A673 (cell line): ENCODE results near the gene THADA. TPM values are rescaled to one million over a fixed set of nuclear protein-coding genes. Genes with fewer than 3 reads are reported as not detected.

Experiments
- BruUV-seq: library from RNA; stranded (reverse); fragments of 400-500 nt; replicated peaks from 2 replicates; lab custom pipeline; 2021; lab: Mats Ljungman, UMichigan
- CTCF ChIA-PET: fragments of 300-600 bp; sonication (Branson Sonifier 250); formaldehyde crosslinking; loops from one replicate; lab custom pipeline; 2022; ENCODE audit warnings: antibody characterized with exemption; lab: Charles Lee
- POLR2A ChIA-PET: fragments of 300-600 bp; sonication (Branson Sonifier 250); formaldehyde crosslinking; loops from one replicate; lab custom pipeline; 2022; ENCODE audit warnings: antibody characterized with exemption; ENCODE audit not compliant: low non-redundant PET; lab: Charles Lee
- DNase-seq: peaks from one replicate; pipeline ENCODE4 v3.0.0-alpha.2; 2015; ENCODE audit warnings: low spot score
- H3K27ac ChIP-seq: fragments of 200-600 bp; sonication (generic); 2 replicates; pipeline ENCODE4 v1.5.1; 2016; ENCODE audit warnings: mixed run types, low read depth, mild to moderate bottlenecking, mixed read lengths, antibody characterized with exemption, low read length; ENCODE audit not compliant: poor library complexity, severe bottlenecking
- H3K27me3 ChIP-seq: fragments of 200-600 bp; sonication (generic); replicated peaks from 2 replicates; pipeline ENCODE4 v1.6.1; 2017; ENCODE audit warnings: mixed run types, low read depth, mild to moderate bottlenecking, mixed read lengths, antibody characterized with exemption, low read length; ENCODE audit not compliant: insufficient read depth, poor library complexity
- H3K36me3 ChIP-seq: fragments of 200-600 bp; sonication (generic); 2 replicates; pipeline ENCODE4 v1.6.1; 2016; ENCODE audit warnings: mixed run types, mild to moderate bottlenecking, mixed read lengths, antibody characterized with exemption, low read length; ENCODE audit not compliant: insufficient read depth, poor library complexity, severe bottlenecking
- H3K4me1 ChIP-seq: fragments of 200-600 bp; sonication (generic); 2 replicates; pipeline ENCODE4 v1.6.1; 2017; ENCODE audit warnings: mixed run types, mild to moderate bottlenecking, mixed read lengths, antibody characterized with exemption, low read length; ENCODE audit not compliant: insufficient read depth, poor library complexity, severe bottlenecking
- H3K4me3 ChIP-seq: fragments of 200-600 bp; sonication (generic); 2 replicates; pipeline ENCODE4 v1.5.1; 2016; ENCODE audit warnings: low read depth, mixed run types, mild to moderate bottlenecking, mixed read lengths, low read length; ENCODE audit not compliant: poor library complexity, severe bottlenecking
- H3K9me3 ChIP-seq: fragments of 200-600 bp; sonication (generic); 2 replicates; pipeline ENCODE4 v1.6.1; 2016; ENCODE audit warnings: mixed run types, low read depth, mild to moderate bottlenecking, mixed read lengths, antibody characterized with exemption, low read length; ENCODE audit not compliant: poor library complexity, severe bottlenecking
- EZH2 ChIP-seq: fragments of 200-600 bp; sonication (generic); IDR thresholded peaks from 2 replicates; pipeline ENCODE4 v1.6.1; 2017; ENCODE audit warnings: borderline replicate concordance, low read depth, mild to moderate bottlenecking, mixed read lengths, antibody characterized with exemption, low read length; ENCODE audit not compliant: poor library complexity, severe bottlenecking
- intact Hi-C: fragments of 100-400 bp; cut with micrococcal nuclease; formaldehyde crosslinking; loops from one replicate; pipeline ENCODE4 v1.10.0; 2022; ENCODE audit not compliant: unreplicated experiment
- total RNA-seq: library from RNA; stranded (reverse); gene quantifications from 2 replicates; pipeline ENCODE4 v1.2.3, GENCODE V29; 2021
- TF ChIP-seq, protein P1 (sequence below): fragments of 300-800, 200-600 bp; sonication (generic); conservative IDR thresholded peaks from 2 replicates; pipeline ENCODE4 v1.5.1; 2017; ENCODE audit warnings: low read depth, mild to moderate bottlenecking, antibody characterized with exemption, low read length, moderate library complexity, mixed read lengths

Gene THADA
- total RNA-seq, 1 experiment from 2014 or later, result 39.7 TPM

DNA sequence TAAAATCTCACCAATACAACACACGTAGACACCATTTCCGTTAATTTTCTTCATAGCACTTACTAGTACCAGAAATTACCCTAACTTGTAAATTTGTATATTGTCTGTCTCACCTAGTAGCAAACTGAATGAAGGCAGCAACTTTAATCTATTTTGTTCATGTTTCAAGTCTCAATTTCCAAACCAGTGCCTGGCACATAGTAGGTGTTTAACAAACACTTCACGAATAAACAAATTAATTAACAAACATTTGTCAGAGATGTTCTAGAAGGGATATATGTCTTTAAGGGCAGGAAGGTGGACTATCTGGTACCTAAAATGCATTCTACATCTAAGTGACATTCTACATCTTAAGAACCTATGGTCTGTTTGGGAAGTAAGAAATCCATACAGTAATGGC, 963 bp downstream of the THADA start:
- CTCF ChIA-PET, result no interaction called here
- intact Hi-C loops, result no loop called here
- Histone ChIP-seq H3K4me1 (peaks cover 7% of the 10 kb centered on the region), H3K9me3 (no peaks in the 10 kb centered on the region), H3K27me3 (no peaks in the 10 kb centered on the region), H3K4me3 (peak overlapping the region; percentile 77), H3K36me3 (peaks cover 21% of the 10 kb centered on the region), H3K27ac (peak overlapping the region; percentile 94)
- no peak for DNase-seq
- POLR2A ChIA-PET, result no interaction called here
- TF ChIP-seq EZH2, result no peak
- TF ChIP-seq, protein P1, sequence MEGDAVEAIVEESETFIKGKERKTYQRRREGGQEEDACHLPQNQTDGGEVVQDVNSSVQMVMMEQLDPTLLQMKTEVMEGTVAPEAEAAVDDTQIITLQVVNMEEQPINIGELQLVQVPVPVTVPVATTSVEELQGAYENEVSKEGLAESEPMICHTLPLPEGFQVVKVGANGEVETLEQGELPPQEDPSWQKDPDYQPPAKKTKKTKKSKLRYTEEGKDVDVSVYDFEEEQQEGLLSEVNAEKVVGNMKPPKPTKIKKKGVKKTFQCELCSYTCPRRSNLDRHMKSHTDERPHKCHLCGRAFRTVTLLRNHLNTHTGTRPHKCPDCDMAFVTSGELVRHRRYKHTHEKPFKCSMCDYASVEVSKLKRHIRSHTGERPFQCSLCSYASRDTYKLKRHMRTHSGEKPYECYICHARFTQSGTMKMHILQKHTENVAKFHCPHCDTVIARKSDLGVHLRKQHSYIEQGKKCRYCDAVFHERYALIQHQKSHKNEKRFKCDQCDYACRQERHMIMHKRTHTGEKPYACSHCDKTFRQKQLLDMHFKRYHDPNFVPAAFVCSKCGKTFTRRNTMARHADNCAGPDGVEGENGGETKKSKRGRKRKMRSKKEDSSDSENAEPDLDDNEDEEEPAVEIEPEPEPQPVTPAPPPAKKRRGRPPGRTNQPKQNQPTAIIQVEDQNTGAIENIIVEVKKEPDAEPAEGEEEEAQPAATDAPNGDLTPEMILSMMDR, result no peak
- BruUV-seq, result TSS peak; percentile 65

DNA sequence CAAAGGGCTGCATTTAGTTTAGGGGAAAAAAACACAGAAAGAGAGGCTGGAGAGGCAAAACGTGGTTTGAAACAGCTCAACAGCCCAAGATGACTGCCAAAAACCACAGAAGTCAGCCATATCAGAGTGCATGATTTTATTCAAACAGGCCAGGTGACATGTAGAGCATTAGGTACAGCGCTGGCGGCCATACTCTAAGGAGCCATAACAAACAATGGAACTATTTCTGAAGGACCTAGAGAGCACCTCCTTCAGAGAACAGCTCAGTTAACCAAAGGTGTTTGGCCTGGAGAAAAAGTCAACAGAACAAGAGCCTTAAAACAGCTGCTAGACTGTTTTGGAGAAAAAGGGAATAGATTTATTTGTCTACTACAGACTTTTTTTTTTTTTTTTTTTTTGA, 2.6 kb downstream of the THADA start:
- intact Hi-C loops, result no loop called here
- no peak overlapping the region for H3K27ac ChIP-seq
- TF ChIP-seq EZH2, result no peak
- TF ChIP-seq, protein P1, result no peak
- no peaks in the 10 kb centered on the region for H3K27me3 ChIP-seq
- ChIA-PET CTCF (interaction anchor here (0.6 kb wide), 1 partner anchor 311 kb away, joined by 14 read pairs; no protein-coding TSS in a partner anchor), POLR2A (no interaction called here)
- H3K4me3 ChIP-seq, result no peak overlapping the region
- BruUV-seq, result no TSS peak
- DNase-seq, result no peak
- H3K36me3 ChIP-seq, result peaks cover 33% of the 10 kb centered on the region
- peaks cover 7% of the 10 kb centered on the region for H3K4me1 ChIP-seq
- no peaks in the 10 kb centered on the region for H3K9me3 ChIP-seq

DNA sequence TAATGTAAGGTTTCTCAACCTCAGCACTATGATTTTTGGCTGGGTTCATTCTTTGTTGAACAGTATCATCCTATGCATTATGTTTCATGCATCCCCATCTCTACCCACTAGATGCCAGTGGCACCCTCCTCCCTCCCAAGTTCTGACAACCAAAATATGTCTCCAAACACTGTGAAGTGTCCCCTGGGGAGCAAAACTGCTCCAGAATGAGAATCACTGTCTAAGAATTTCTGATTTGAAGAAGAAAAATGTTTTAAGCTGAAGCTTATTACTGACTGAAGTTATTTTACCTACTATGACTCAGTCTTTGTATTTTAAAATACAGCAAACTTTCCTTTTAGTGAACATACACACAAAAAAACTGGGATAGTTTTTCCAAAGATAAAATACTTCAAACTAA, 3.4 kb downstream of the THADA start:
- peak; percentile 33 for DNase-seq
- Histone ChIP-seq H3K4me1 (peaks cover 7% of the 10 kb centered on the region), H3K4me3 (no peak overlapping the region), H3K27me3 (no peaks in the 10 kb centered on the region), H3K9me3 (no peaks in the 10 kb centered on the region), H3K36me3 (peaks cover 41% of the 10 kb centered on the region), H3K27ac (no peak overlapping the region)
- TF ChIP-seq EZH2, result no peak
- TF ChIP-seq, protein P1, result no peak
- intact Hi-C loops, result no loop called here
- ChIA-PET CTCF (no interaction called here), POLR2A (no interaction called here)
- no TSS peak for BruUV-seq
